C4-2B (cell line): ENCODE data around the gene CHPF2.

Source experiments
- ZFX ChIP-seq: fragments of 450-650 bp; IDR thresholded peaks from 2 replicates; pipeline ENCODE4 v1.6.1; 2017
- TF ChIP-seq, protein P1 (sequence below): fragments of 450-650 bp; conservative IDR thresholded peaks from 2 replicates; pipeline ENCODE4 v1.5.1; 2017; ENCODE audit warnings: mild to moderate bottlenecking

DNA sequence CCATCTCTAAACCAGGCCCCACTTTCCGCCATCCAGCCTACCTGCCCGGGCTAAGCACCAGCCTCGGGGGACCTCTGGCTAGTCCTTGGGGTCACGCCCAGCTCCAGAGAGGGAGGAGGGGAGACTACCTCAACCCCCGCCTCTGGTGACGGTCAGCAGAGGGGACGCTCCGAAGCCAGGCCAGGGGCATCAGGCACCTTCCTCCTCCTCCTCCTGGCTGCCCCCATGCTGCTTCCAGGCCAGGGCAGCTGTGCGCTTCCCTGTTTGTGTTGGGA is 20.2 kb downstream of the CHPF2 start:
- TF ChIP-seq, protein P1, sequence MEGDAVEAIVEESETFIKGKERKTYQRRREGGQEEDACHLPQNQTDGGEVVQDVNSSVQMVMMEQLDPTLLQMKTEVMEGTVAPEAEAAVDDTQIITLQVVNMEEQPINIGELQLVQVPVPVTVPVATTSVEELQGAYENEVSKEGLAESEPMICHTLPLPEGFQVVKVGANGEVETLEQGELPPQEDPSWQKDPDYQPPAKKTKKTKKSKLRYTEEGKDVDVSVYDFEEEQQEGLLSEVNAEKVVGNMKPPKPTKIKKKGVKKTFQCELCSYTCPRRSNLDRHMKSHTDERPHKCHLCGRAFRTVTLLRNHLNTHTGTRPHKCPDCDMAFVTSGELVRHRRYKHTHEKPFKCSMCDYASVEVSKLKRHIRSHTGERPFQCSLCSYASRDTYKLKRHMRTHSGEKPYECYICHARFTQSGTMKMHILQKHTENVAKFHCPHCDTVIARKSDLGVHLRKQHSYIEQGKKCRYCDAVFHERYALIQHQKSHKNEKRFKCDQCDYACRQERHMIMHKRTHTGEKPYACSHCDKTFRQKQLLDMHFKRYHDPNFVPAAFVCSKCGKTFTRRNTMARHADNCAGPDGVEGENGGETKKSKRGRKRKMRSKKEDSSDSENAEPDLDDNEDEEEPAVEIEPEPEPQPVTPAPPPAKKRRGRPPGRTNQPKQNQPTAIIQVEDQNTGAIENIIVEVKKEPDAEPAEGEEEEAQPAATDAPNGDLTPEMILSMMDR: no peak
- TF ChIP-seq ZFX: no peak
